Glomerular endothelial cell (primary cell): ENCODE measurements around the gene CD302. TPM values are rescaled to one million over a fixed set of nuclear protein-coding genes. Genes with fewer than 3 reads are reported as not detected.
"Not testable (repeated sequence)": the region's sequence is repeated elsewhere in the genome, so short reads cannot be mapped to it uniquely, and the experiment has no call there.

Experiments used
- DNase-seq: peaks from one replicate; pipeline ENCODE4 v3.0.0-alpha.2; 2011; ENCODE audit warnings: low read depth, low spot score; ENCODE audit errors: extremely low read depth
- total RNA-seq: library from RNA; depleted of rRNA; stranded (reverse); fragments of >200 nt; gene quantifications from 2 replicates; pipeline ENCODE4 v1.2.3, GENCODE V29; 2015

Gene CD302
- total RNA-seq, 1 donor from 2014 or later, result 8.2 TPM

- DNase-seq, result no peak
These were observed 1.9 kb downstream of the CD302 start for GRCh38 chr2:159795841-159796690.

- DNase-seq, result no peak
These were observed 4.7 kb downstream of the CD302 start for GRCh38 chr2:159793326-159793725.

GRCh38 chr2:159792599-159792998, 5.4 kb downstream of the CD302 start:
- no peak for DNase-seq

GRCh38 chr2:159792036-159792435, 6.0 kb downstream of the CD302 start:
- DNase-seq, result no peak

GRCh38 chr2:159790323-159790722, 7.7 kb downstream of the CD302 start:
- no peak for DNase-seq

- DNase-seq, result no peak
These were observed 9.8 kb downstream of the CD302 start for GRCh38 chr2:159788253-159788652.

- DNase-seq, result not testable (repeated sequence)
These were observed 10.4 kb downstream of the CD302 start for GRCh38 chr2:159787647-159788046.

- DNase-seq, result no peak
These were observed 11.1 kb downstream of the CD302 start for GRCh38 chr2:159786938-159787337.

- DNase-seq, result no peak
These were observed 12.8 kb downstream of the CD302 start for GRCh38 chr2:159785195-159785594.

- not testable (repeated sequence) for DNase-seq
These were observed 13.3 kb downstream of the CD302 start for GRCh38 chr2:159784744-159785143.

- DNase-seq, result no peak
These were observed 14.5 kb downstream of the CD302 start for GRCh38 chr2:159783556-159783955.

GRCh38 chr2:159776321-159776720, 21.7 kb downstream of the CD302 start:
- DNase-seq, result no peak

GRCh38 chr2:159775021-159775420, 23.0 kb downstream of the CD302 start:
- no peak for DNase-seq

GRCh38 chr2:159774370-159774990, 23.5 kb downstream of the CD302 start:
- DNase-seq, result no peak

- no peak for DNase-seq
These were observed 24.1 kb downstream of the CD302 start for GRCh38 chr2:159773886-159774285.

- no peak for DNase-seq
These were observed 24.6 kb downstream of the CD302 start for GRCh38 chr2:159773426-159773825.

- no peak for DNase-seq
These were observed 28.9 kb downstream of the CD302 start for GRCh38 chr2:159769147-159769546.

GRCh38 chr2:159762075-159762474, 35.9 kb downstream of the CD302 start:
- no peak for DNase-seq

GRCh38 chr2:159760326-159760725, 37.7 kb downstream of the CD302 start:
- no peak for DNase-seq

- no peak for DNase-seq
These were observed 38.4 kb downstream of the CD302 start for GRCh38 chr2:159759577-159759976.

GRCh38 chr2:159758686-159759085, 39.3 kb downstream of the CD302 start:
- DNase-seq, result peak; percentile 45

- no peak for DNase-seq
These were observed 39.8 kb downstream of the CD302 start for GRCh38 chr2:159758239-159758638.
